ENCODE results near the gene GOLGA3.
"Not testable (repeated sequence)": the region's sequence is repeated elsewhere in the genome, so short reads cannot be mapped to it uniquely, and the experiment has no call there.

GOLGA3 gene

DNA sequence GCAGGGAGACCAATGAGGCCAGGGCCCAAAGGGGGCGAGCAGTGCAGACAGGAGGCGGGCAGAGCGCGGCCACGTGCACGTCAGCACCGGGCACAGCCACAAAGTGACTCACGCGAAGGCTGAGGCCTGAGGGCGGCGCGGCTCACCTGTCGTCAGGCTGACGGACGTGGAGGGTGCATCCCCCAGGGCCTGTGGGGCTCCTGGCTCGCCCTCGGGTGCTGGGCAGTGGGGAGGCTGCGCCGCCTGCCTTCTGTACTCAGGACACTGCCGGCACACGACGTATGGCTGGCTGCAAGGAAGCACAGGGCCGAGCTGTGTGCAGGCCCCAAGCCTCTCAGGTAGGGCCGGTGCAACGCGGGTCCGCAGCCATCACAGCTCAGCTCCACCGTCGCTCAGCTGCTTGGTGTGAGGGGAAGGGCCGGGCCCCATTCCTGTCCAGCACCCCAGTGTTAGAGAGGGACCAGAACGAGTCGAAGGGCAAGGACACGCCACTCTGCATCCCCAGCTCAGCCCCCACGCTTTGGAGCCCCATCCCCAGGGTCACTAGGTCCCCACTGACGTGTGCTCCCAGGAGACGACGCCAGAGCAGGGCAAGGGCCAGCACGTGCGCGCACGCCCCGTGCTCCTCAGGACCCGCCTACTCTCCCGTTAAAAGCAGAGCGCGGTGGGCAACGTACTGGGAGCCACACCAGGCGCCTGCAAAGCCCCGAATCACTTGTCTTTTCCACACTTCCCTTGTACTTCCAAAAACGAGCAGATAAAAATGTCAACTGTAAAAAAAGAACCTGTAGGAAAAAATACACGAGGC lies 24.8 kb upstream of the GOLGA3 start:
- TF ChIP-seq POLR2A (IDR thresholded peaks at IDR 0.05; ENCODE audit: low read length) (no peak), GATA1 (IDR thresholded peaks at IDR 0.05; ENCODE audit: low read depth, low read length) (no peak)
- DNase-seq: no peak

DNA sequence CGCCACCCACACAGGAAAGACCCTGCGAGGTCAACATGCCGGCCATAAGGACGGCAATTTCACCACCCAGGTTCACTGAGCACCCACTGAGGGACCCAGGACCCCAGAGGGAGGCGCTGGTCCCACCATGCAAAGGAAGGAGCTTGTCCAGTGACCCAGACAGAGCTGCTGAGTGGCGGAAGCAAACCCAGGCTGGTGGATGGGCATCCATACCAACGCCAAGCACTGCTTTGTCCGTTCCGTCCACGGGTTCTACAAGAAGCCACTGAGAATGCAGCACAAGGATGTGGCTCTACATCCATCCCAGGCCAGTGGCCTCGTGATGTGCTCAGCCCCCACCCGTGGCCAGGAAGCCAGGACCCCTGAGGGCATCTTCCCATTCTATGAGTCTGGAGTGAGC lies 23.8 kb upstream of the GOLGA3 start:
- no peak for DNase-seq
- TF ChIP-seq GATA1 (IDR thresholded peaks at IDR 0.05; ENCODE audit: low read depth, low read length): no peak
- no peak for TF ChIP-seq POLR2A (IDR thresholded peaks at IDR 0.05; ENCODE audit: low read length)

DNA sequence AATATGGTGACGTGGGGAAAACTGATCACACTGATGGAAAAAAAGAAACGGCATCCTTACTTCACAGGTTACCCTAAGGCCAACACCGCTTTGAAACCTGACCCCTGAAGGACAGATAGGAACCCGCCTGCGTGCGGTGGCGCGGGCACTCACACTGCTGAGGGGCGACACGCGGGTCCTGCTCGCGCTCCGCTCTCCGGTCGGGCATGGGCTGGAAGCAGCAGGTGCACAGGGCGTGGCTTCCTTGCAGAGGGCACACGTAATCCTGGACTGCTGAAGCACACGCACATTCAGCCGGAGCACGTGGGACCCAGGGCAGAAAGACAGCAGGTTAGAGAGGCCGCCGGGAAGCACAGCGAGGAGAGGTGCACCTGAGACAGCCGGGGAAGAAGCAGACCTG lies 22.8 kb upstream of the GOLGA3 start:
- TF ChIP-seq GATA1 (IDR thresholded peaks at IDR 0.05; ENCODE audit: low read depth, low read length) (no peak), POLR2A (IDR thresholded peaks at IDR 0.05; ENCODE audit: low read length) (no peak)
- DNase-seq: no peak

DNA sequence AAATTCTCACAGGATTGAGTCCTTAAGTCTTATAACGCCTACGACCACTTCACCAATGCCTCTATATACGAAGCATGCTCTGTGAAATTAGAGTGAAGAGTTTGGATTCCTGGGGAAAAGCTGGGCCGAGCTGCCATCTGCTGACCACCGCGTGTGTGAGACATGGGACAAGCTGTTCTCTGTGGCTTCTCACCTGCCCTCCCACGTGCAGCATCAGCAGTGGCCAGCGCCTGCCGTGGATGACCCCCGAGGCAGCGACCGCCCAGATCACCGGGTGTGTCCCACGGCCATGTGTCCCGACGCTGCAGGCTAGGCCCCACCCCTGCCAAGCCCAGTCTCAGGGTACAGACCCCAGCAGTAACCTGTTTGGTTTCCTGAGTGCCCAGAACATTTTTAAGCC lies 21.6 kb upstream of the GOLGA3 start:
- peak in 1 of 2 experiments; percentile 15 for DNase-seq
- TF ChIP-seq POLR2A (IDR thresholded peaks at IDR 0.05; ENCODE audit: low read length) (no peak), GATA1 (IDR thresholded peaks at IDR 0.05; ENCODE audit: low read depth, low read length) (no peak)

DNA sequence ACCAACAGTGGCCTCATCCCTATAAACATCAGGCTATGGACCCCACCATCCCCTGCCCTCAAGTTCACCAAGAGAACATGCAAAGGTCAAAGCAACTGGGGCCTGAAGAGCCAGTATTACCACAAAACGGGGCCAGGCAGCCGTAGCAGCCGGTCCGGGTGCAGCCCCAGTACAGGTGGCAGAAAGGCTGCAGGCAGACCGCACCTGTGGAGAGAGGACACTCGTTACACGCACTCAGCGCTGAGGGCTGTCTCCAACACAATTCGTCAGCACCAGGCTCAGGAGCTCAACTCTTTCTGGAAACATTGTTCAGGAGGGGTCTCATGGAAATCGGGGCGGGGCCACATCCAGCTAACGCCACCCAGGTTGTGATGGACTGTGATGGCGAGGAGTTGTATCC lies 19.9 kb upstream of the GOLGA3 start:
- no peak for DNase-seq
- no peak for TF ChIP-seq POLR2A (IDR thresholded peaks at IDR 0.05; ENCODE audit: low read length)
- no peak for TF ChIP-seq GATA1 (IDR thresholded peaks at IDR 0.05; ENCODE audit: low read depth, low read length)

DNA sequence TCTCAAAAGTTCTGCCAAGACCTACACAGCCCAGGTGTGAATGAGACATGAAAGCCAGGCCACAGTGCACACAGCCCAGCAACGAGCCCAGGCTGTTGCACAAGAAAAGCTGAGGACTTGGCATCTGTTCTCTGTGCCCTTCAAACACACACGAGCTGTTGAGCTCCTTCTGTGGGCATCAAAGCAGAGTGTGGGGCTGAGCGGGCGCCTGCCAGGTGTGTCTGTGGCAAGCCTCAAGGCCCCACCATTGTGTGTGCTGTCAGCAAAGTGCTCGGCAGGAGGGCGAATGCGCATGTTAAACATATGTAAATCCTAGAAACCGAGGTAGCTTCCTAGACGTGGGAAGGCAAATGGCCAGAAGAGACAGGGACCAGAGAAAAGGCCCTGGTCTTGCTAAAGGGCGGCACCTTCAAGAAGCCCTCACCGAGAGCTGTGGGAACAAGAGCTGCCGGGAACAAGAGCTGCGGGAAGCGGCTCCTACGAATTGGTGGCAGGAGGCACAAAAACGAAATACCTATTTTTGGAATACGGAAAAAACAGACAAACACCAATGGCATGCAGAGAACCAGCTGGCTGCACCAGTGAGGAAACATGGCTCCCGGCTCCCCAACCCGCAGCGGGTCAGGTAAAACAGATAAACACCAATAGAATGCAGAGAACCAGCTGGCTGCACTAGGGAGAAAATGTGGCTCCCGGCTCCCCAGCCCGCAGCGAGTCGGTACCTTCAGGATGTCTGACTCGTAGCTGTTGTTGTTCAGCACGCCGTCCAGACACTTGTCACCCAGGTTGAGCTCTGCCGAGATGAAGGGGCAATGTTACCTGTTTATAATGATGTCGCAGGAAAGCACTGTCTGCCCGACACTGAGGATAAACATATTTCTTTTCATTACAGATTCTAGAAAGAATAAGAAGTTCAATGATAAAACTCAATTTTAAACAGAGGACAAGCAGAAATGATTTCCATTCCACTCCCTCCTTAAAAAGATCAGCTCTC lies 19.0 kb upstream of the GOLGA3 start:
- no peak for DNase-seq
- no peak for TF ChIP-seq POLR2A (IDR thresholded peaks at IDR 0.05; ENCODE audit: low read length)

DNA sequence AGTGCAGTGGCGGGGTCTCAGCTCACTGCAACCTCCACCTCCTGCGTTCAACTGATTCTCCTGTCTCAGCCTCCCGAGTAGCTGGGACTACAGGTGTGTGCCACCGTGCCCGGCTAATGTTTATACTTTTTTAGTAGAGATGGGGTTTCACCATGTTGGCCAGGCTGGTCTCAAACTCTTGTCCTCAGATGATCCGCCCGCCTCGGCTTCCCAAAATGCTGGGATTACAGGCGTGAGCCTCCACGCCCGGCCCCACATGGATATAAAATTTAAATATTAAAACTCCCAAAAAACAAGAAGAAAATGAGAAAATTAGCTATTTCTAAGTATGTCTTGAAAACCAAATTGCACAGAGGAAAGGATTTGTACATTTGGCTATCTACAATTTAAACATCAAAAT lies 16.0 kb upstream of the GOLGA3 start:
- DNase-seq: not testable (repeated sequence)

DNA sequence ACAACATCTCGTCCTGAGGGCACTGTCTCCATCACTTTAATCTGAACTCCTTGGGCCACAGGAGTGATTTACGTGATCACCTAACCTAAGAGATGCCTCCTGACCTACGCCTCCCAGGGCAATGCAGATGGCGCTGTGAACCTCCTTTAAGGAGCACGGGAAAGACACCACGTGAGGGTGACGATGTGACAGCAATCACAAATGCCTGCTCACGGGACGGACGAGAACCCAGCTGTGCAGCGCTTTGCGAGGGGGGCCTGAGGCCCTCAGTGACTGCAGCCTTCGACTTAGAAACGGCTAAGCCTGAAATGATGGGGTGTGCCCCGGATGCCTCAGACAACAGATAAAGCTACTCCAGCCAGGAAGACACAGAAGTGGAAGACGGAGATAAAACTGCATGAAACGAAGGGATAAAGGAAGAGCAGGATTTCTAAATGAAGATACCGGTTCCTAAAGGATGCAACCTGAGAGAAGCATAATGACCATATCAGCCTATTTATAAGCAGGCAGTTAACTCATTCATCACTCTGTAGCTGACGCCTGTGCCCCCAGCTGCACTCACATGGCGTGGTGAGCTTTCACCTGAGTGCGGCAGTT lies 13.9 kb upstream of the GOLGA3 start:
- TF ChIP-seq POLR2A (IDR thresholded peaks at IDR 0.05; ENCODE audit: low read length): no peak
- TF ChIP-seq GATA1 (IDR thresholded peaks at IDR 0.05; ENCODE audit: low read depth, low read length): no peak
- no peak for DNase-seq

DNA sequence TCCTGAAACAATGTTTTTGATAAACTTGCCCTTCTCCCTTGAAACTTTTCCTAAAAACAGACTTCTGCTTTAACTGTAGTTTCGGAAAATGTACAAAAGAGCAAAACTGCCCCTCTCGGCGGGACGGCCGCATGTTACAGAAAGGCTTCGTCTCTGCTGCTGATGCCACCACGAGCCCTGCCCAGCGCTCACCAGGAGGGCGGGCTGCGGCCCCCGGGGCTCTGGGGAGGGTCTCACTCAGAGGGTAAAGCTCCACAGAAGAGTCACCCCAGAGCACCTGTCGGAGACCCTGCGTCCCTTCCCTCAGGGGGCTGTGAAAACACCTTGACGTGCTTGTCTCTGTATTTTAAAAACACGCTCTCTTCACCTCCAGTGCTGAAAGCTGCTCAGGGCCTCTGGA lies 12.5 kb upstream of the GOLGA3 start:
- DNase-seq: no peak
- TF ChIP-seq GATA1 (IDR thresholded peaks at IDR 0.05; ENCODE audit: low read depth, low read length) (no peak), POLR2A (IDR thresholded peaks at IDR 0.05; ENCODE audit: low read length) (no peak)

DNA sequence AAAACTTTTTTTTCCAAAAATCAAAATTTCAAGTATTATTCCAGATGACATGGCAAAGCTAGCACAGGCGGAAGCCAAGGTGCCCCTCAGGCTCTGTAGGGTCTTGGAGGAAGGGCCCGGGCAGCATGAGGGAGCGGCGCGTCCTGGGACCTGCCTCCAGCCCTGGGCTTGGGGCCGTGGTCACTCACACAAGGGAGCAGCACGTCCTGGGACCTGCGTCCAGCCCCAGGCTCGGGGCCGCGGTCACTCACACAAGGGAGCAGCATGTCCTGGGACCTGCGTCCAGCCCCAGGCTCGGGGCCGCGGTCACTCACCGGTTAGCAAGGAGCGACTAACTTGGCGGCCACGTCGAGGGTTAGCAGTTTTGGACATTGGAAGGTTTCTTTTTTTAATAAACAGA lies 11.9 kb upstream of the GOLGA3 start:
- no peak for DNase-seq
- no peak for TF ChIP-seq POLR2A (IDR thresholded peaks at IDR 0.05; ENCODE audit: low read length)
- no peak for TF ChIP-seq GATA1 (IDR thresholded peaks at IDR 0.05; ENCODE audit: low read depth, low read length)

DNA sequence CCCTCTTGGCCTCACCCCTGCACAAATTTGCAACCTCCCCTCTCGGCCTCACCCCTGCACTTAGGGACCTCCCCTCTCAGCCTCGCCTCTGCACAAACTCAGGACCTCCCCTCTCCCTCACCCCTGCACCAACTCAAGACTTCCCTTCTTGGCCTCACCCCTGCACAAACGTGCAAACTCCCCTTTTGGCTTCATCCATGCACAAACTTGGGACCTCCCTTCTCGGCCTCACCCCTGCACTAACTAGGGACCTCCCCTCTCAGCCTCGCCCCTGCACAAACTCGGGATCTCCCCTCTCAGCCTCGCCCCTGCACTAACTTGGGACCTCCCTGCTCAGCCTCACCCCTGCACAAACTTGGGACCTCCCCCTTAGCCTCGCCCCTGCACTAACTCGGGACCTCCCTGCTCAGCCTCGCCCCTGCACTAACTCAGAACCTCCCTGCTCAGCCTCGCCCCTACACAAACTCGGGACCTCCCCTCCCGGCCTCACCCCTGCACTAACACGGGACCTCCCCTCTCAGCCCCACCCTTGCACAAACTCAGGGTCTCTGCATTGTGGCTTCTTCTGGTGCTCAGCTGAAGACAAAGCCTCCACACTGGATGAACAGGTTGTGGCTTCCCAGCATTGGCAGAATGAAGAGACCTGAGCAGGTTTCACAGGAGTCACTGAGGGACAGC lies 11.0 kb upstream of the GOLGA3 start:
- peak in 1 of 2 experiments; percentile 59 for DNase-seq
- TF ChIP-seq GATA1 (IDR thresholded peaks at IDR 0.05; ENCODE audit: low read depth, low read length) (no peak), POLR2A (IDR thresholded peaks at IDR 0.05; ENCODE audit: low read length) (no peak)

DNA sequence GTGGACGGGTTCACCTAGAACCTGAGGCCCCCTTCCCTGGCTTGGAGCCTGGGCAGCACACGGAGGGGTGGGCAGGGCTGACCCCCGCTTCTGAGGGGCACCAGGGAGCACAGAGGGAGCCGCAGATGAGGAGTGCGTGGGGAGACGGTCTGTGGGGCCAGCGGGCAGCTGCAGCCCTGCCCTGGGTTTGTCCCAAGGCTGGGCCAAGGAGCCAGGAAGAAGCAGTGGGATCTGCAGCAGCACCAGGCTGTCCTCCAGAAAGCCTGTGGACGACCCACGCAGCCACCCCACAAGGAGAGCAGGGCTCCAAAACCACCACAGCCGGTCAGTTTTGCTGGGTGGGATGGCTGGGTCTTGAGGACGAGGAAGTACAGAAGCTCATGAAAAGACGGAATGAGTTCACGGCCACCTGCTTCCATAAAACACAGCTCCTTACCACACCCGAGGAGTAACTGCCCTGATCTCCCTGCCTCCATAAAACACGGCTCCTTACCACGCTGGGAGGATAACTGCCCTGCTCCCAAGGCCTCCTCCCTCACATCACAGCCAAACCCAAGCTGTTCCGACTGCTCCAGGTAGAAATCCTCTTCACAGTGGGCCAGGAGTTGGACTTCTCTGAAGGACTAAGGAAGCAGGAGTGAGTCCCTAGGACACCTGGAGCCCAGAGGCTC lies 9.9 kb upstream of the GOLGA3 start:
- no peak for TF ChIP-seq POLR2A (IDR thresholded peaks at IDR 0.05; ENCODE audit: low read length)
- no peak for TF ChIP-seq GATA1 (IDR thresholded peaks at IDR 0.05; ENCODE audit: low read depth, low read length)
- DNase-seq: no peak

DNA sequence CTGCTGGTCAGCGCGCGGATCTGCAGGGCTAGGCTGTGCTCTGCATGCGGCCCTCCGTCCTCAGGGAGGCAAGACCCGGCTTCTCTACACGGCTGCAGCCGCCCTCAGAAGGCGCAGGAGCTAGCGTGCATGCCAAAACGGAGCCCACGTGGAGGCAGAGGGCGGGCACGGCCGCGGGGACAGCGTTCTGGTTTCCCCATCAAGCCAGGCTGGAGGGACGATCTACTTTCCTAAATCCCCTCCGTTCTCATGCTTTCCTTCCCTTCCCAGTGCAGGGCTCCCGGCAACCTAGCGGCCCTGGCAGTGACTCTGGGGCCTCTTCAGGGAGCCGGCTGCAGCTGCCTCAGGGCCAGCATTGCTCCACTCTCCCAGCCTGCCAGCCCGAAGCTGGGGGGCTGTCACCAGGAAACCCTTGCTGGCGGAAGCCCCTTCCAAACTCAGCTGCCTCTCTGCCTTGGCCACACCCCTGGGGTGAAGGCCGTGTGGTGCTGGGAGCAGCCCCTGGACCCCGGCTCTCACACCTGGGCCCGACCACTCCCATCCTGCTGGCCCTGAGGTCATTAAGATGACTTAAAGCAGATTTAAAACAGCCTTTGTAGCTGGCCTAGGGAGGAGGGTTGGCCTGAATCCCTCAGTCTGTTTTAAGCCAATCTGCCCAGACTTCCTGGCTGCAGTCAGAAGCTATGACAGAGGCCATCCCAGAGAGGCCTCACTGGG lies 9.2 kb upstream of the GOLGA3 start:
- TF ChIP-seq GATA1 (IDR thresholded peaks at IDR 0.05; ENCODE audit: low read depth, low read length) (no peak), POLR2A (IDR thresholded peaks at IDR 0.05; ENCODE audit: low read length) (no peak)
- no peak for DNase-seq
